T-cell (primary cell): ENCODE data around the gene FES. TPM values are rescaled to one million over a fixed set of nuclear protein-coding genes. Genes with fewer than 3 reads are reported as not detected.

Experiments
- ATAC-seq, 4 experiments: fragments of 200-7000 bp in 3 of 4; fragments of 150-1000 bp in 1 of 4; cut with Tn5 transposase; replicated peaks in 1 of 4; 1 replicate in 3 of 4; 2 replicates in 1 of 4; pipeline ENCODE4 v1.10.0; 2021; ENCODE audit warnings: moderate library complexity in 3 of 4, mild to moderate bottlenecking in 2 of 4, moderate number of reproducible peaks in 1 of 4
- CTCF ChIA-PET, 2 donors: fragments of 300-600 bp; sonication (Branson Sonifier 250); formaldehyde crosslinking; loops; one replicate each; lab custom pipeline; 2022; ENCODE audit warnings: antibody characterized with exemption in 2 of 2; lab: Charles Lee
- POLR2A ChIA-PET, 2 donors: fragments of 300-600 bp; sonication (Branson Sonifier 250); formaldehyde crosslinking; loops; one replicate each; lab custom pipeline; 2022; ENCODE audit warnings: antibody characterized with exemption in 2 of 2; lab: Charles Lee
- DNase-seq, 35 experiments: peaks; one replicate each; pipeline versions ENCODE4 v3.0.0 to v3.0.0-alpha.2; 2013 to 2023
- H3K27ac ChIP-seq: one replicate; pipeline ENCODE4 v1.5.1; 2013; ENCODE audit warnings: low read length
- H3K27me3 ChIP-seq, 2 experiments: replicated peaks in 1 of 2; 1 replicate in 1 of 2; 2 replicates in 1 of 2; pipeline versions ENCODE4 v1.6.1 to v1.7.0; 2013; ENCODE audit warnings: low read length in 1 of 2, mixed read lengths in 1 of 2; ENCODE audit not compliant: control insufficient read depth in 2 of 2, insufficient read depth in 2 of 2; ENCODE audit errors: extremely low read depth in 1 of 2
- H3K36me3 ChIP-seq, 2 donors: 1 replicate in 1 of 2; 2 replicates in 1 of 2; pipeline versions ENCODE4 v1.6.1 to v1.7.0; 2013; ENCODE audit warnings: low read length in 1 of 2; ENCODE audit not compliant: control insufficient read depth in 2 of 2, insufficient read depth in 1 of 2; ENCODE audit errors: extremely low read depth in 1 of 2
- H3K4me1 ChIP-seq, 2 experiments: 1 replicate in 1 of 2; 2 replicates in 1 of 2; pipeline versions ENCODE4 v1.6.1 to v1.7.0; 2013; ENCODE audit warnings: low read length in 2 of 2, mixed read lengths in 1 of 2; ENCODE audit not compliant: insufficient read depth in 2 of 2, control insufficient read depth in 1 of 2; ENCODE audit errors: extremely low read depth in 1 of 2
- H3K4me3 ChIP-seq, 2 donors: 1 replicate in 1 of 2; 2 replicates in 1 of 2; pipeline versions ENCODE4 v1.5.1 to v1.7.0; 2013; ENCODE audit warnings: mild to moderate bottlenecking in 2 of 2, low read length in 1 of 2, moderate library complexity in 1 of 2; ENCODE audit not compliant: control insufficient read depth in 1 of 2; ENCODE audit errors: extremely low read depth in 1 of 2
- H3K9me3 ChIP-seq: 2 replicates; pipeline ENCODE4 v1.7.0; 2013
- H3K27ac Mint-ChIP-seq, 2 donors: one replicate each; pipeline ENCODE4 v1.8.0; 2020 to 2021; ENCODE audit warnings: mild to moderate bottlenecking in 2 of 2, mixed read lengths in 2 of 2
- H3K27me3 Mint-ChIP-seq, 2 donors: one replicate each; pipeline ENCODE4 v1.8.0; 2021 to 2022; ENCODE audit warnings: mixed read lengths in 2 of 2
- H3K36me3 Mint-ChIP-seq: one replicate; pipeline ENCODE4 v1.8.0; 2021; ENCODE audit warnings: mixed read lengths
- H3K4me1 Mint-ChIP-seq, 3 donors: one replicate each; pipeline ENCODE4 v1.8.0; 2020 to 2022; ENCODE audit warnings: mixed read lengths in 3 of 3, mild to moderate bottlenecking in 1 of 3
- H3K4me3 Mint-ChIP-seq, 3 donors: one replicate each; pipeline ENCODE4 v1.8.0; 2020 to 2022; ENCODE audit warnings: mild to moderate bottlenecking in 3 of 3, mixed read lengths in 3 of 3, moderate library complexity in 3 of 3
- H3K9me3 Mint-ChIP-seq, 3 donors: one replicate each; pipeline ENCODE4 v1.8.0; 2020 to 2022; ENCODE audit warnings: mixed read lengths in 3 of 3
- WGBS: methylation state at CpG from one replicate; pipeline ENCODE4 v1.1.5; 2013; ENCODE audit warnings: missing lambda C conversion rate; ENCODE audit not compliant: insufficient coverage; 5-methylcytosine and 5-hydroxymethylcytosine counted together
- total RNA-seq, 35 experiments: library from RNA in 6 of 35; stranded (reverse) in 6 of 35; fragments of 120-200 nt in 1 of 35; gene quantifications; one replicate each; pipeline versions ENCODE4 v1.2.1 to v1.2.4 and lab custom pipeline; 2013 to 2026

Gene FES
- total RNA-seq, 5 donors from 2014 or later (not counting 1 experiment from before 2014, with no cell fraction given), result 3.2 to 5.2 (median 4.3) TPM

DNA sequence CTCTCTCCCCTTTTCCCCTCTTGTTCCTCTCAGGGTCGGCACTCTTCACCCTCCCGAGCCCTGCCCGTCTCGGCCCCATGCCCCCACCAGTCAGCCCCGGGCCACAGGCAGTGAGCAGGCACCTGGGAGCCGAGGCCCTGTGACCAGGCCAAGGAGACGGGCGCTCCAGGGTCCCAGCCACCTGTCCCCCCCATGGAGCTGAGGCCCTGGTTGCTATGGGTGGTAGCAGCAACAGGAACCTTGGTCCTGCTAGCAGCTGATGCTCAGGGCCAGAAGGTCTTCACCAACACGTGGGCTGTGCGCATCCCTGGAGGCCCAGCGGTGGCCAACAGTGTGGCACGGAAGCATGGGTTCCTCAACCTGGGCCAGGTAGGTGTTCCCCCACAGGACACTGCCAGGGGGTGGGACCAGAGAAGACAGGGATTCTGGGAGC lies 8.7 kb upstream of the FES start:
- Histone ChIP-seq H3K4me3 (no peak overlapping the region), H3K9me3 (no peaks in the 10 kb centered on the region), H3K27ac (no peak overlapping the region), H3K4me1 (peaks cover 7 to 30% of the 10 kb centered on the region in 2 experiments), H3K36me3 (peaks cover 22 to 34% of the 10 kb centered on the region in 2 donors), H3K27me3 (no peaks in the 10 kb centered on the region)
- Mint-ChIP-seq H3K27ac (no peak overlapping the region), H3K9me3 (no peaks in the 10 kb centered on the region), H3K27me3 (no peaks in the 10 kb centered on the region), H3K4me3 (no peak overlapping the region), H3K4me1 (peaks cover 16 to 28% (median 27%) of the 10 kb centered on the region in 3 donors), H3K36me3 (peaks cover 27% of the 10 kb centered on the region)
- WGBS, result 89% methylated on average over 7 of the region's 12 CpGs
- CTCF ChIA-PET, result no interaction called here
- POLR2A ChIA-PET, result interaction anchor here in 1 of 2 donors (0.5 kb wide), 2 partner anchors 24 to 286 kb away, joined by 6 to 7 read pairs; no protein-coding TSS in a partner anchor
- no peak for DNase-seq
- no peak for ATAC-seq

DNA sequence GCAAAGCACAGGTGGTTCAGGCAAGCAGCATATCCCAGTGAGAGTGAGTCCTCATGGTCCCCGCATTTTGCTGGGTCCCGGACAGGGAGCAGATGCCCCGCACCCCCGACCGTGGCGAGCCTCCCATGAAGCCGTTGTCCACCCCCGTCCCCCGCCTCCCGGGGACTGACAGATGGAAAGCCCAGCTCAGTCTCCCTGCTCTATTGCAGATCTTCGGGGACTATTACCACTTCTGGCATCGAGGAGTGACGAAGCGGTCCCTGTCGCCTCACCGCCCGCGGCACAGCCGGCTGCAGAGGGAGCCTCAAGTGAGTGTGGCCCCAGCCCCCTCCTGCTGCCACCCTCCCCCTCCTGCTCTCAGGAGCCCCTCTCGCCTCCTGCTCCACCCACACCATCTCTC lies 8.3 kb upstream of the FES start:
- ChIA-PET POLR2A (interaction anchor here in 1 of 2 donors (0.5 kb wide), 1 partner anchor 287 kb away, joined by 7 read pairs; no protein-coding TSS in a partner anchor), CTCF (no interaction called here)
- WGBS, result 95% methylated on average over 19 of the region's 20 CpGs
- H3K27me3 ChIP-seq, result no peaks in the 10 kb centered on the region
- no peak overlapping the region for H3K4me3 ChIP-seq
- Mint-ChIP-seq H3K27me3 (no peaks in the 10 kb centered on the region), H3K4me3 (no peak overlapping the region), H3K36me3 (peaks cover 30% of the 10 kb centered on the region), H3K27ac (no peak overlapping the region), H3K4me1 (peaks cover 12 to 24% (median 22%) of the 10 kb centered on the region in 3 donors), H3K9me3 (no peaks in the 10 kb centered on the region)
- H3K9me3 ChIP-seq, result no peaks in the 10 kb centered on the region
- H3K36me3 ChIP-seq, result peaks cover 22 to 39% of the 10 kb centered on the region in 2 donors
- peaks cover 4 to 25% of the 10 kb centered on the region in 2 experiments for H3K4me1 ChIP-seq
- ATAC-seq (no peak), DNase-seq (no peak)
- H3K27ac ChIP-seq, result no peak overlapping the region

- no peaks in the 10 kb centered on the region for H3K9me3 ChIP-seq
- H3K4me3 Mint-ChIP-seq, result no peak overlapping the region
- DNase-seq (no peak), ATAC-seq (no peak)
- H3K27me3 Mint-ChIP-seq, result no peaks in the 10 kb centered on the region
- H3K4me3 ChIP-seq, result no peak overlapping the region
- H3K36me3 ChIP-seq, result peaks cover 23 to 42% of the 10 kb centered on the region in 2 donors
- no peak overlapping the region for H3K27ac Mint-ChIP-seq
- ChIA-PET CTCF (no interaction called here), POLR2A (no interaction called here)
- H3K36me3 Mint-ChIP-seq, result peaks cover 30% of the 10 kb centered on the region
- H3K27me3 ChIP-seq, result no peaks in the 10 kb centered on the region
- H3K27ac ChIP-seq, result no peak overlapping the region
- peaks cover 4 to 24% of the 10 kb centered on the region in 2 experiments for H3K4me1 ChIP-seq
- peaks cover 12 to 24% (median 22%) of the 10 kb centered on the region in 3 donors for H3K4me1 Mint-ChIP-seq
- WGBS, result 96% methylated on average over 9 of the region's 15 CpGs
- no peaks in the 10 kb centered on the region for H3K9me3 Mint-ChIP-seq
Observed at GRCh38 chr15:90876512-90877170, 7.7 kb upstream of the FES start.

DNA sequence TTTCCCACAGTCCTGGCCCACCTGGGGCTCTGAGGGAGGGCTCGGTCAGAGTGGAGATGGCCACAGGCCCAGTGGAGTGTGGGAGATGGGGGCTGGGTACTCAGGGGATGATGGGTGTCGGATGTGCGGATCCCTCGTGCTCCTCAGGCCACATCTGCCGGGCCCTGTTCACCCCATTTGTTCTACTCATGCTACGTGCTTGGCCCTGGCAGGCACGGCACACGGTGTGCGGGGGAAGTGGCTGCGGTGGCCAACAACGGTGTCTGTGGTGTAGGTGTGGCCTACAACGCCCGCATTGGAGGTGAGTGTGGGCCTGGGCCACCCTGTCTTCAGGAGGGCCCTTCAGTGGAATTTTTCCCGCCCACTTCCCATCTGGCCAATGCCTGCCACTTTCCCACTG lies 7.0 kb upstream of the FES start:
- no peaks in the 10 kb centered on the region for H3K27me3 ChIP-seq
- no peaks in the 10 kb centered on the region for H3K27me3 Mint-ChIP-seq
- WGBS, result 88% methylated on average over 9 of the region's 14 CpGs
- H3K4me3 ChIP-seq, result no peak overlapping the region
- CTCF ChIA-PET, result no interaction called here
- peaks cover 4 to 22% of the 10 kb centered on the region in 2 experiments for H3K4me1 ChIP-seq
- no peak for DNase-seq
- H3K27ac ChIP-seq, result no peak overlapping the region
- H3K36me3 ChIP-seq, result peaks cover 27 to 42% of the 10 kb centered on the region in 2 donors
- H3K4me1 Mint-ChIP-seq, result peaks cover 10 to 21% (median 21%) of the 10 kb centered on the region in 3 donors
- POLR2A ChIA-PET, result no interaction called here
- H3K27ac Mint-ChIP-seq, result no peak overlapping the region
- H3K36me3 Mint-ChIP-seq, result peaks cover 30% of the 10 kb centered on the region
- no peaks in the 10 kb centered on the region for H3K9me3 Mint-ChIP-seq
- no peaks in the 10 kb centered on the region for H3K9me3 ChIP-seq
- no peak overlapping the region for H3K4me3 Mint-ChIP-seq
- ATAC-seq, result no peak

GRCh38 chr15:90877996-90878395 lies 6.3 kb upstream of the FES start:
- WGBS, result 100% methylated on average over 3 of the region's 14 CpGs
- ATAC-seq (no peak), DNase-seq (no peak)
- H3K27me3 ChIP-seq, result no peaks in the 10 kb centered on the region
- H3K4me1 Mint-ChIP-seq, result peaks cover 3 to 15% (median 14%) of the 10 kb centered on the region in 3 donors
- no peaks in the 10 kb centered on the region for H3K9me3 ChIP-seq
- peaks cover 27 to 42% of the 10 kb centered on the region in 2 donors for H3K36me3 ChIP-seq
- no peak overlapping the region for H3K27ac Mint-ChIP-seq
- no peak overlapping the region for H3K4me3 ChIP-seq
- ChIA-PET POLR2A (no interaction called here), CTCF (no interaction called here)
- peaks cover 0 to 15% of the 10 kb centered on the region in 2 experiments for H3K4me1 ChIP-seq
- H3K9me3 Mint-ChIP-seq, result no peaks in the 10 kb centered on the region
- no peak overlapping the region for H3K27ac ChIP-seq
- no peaks in the 10 kb centered on the region for H3K27me3 Mint-ChIP-seq
- peaks cover 30% of the 10 kb centered on the region for H3K36me3 Mint-ChIP-seq
- no peak overlapping the region for H3K4me3 Mint-ChIP-seq

- Histone ChIP-seq H3K4me3 (no peak overlapping the region), H3K4me1 (peaks cover 0 to 8% of the 10 kb centered on the region in 2 experiments), H3K9me3 (no peaks in the 10 kb centered on the region), H3K36me3 (peaks cover 27 to 42% of the 10 kb centered on the region in 2 donors), H3K27me3 (no peaks in the 10 kb centered on the region), H3K27ac (no peak overlapping the region)
- DNase-seq (no peak), ATAC-seq (no peak)
- Mint-ChIP-seq H3K4me1 (peaks cover 0 to 10% (median 9%) of the 10 kb centered on the region in 3 donors), H3K27me3 (no peaks in the 10 kb centered on the region), H3K27ac (no peak overlapping the region), H3K4me3 (no peak overlapping the region), H3K9me3 (no peaks in the 10 kb centered on the region), H3K36me3 (peaks cover 30% of the 10 kb centered on the region)
- WGBS, result 93% methylated on average over 12 of the region's 15 CpGs
- ChIA-PET POLR2A (no interaction called here), CTCF (no interaction called here)
Observed at GRCh38 chr15:90878660-90879059, 5.6 kb upstream of the FES start.
